Lung (tissue), 12 donors: ENCODE results near the gene HOXB8. TPM values are rescaled to one million over a fixed set of nuclear protein-coding genes. Genes with fewer than 3 reads are reported as not detected.

Experiments
- ATAC-seq: fragments of 200-7000 bp; cut with Tn5 transposase; one replicate; pipeline ENCODE4 v1.9.1; 2020; ENCODE audit warnings: moderate number of reproducible peaks; ENCODE audit not compliant: insufficient read depth, low FRiP score
- DNase-seq, 3 donors: peaks; one replicate each; pipeline ENCODE4 v3.0.0-alpha.2; 2013 to 2017
- H3K27ac ChIP-seq, 2 donors: one replicate each; pipeline ENCODE4 v1.5.1; 2013; ENCODE audit warnings: mild to moderate bottlenecking in 2 of 2, moderate library complexity in 2 of 2, control low read depth in 1 of 2, inconsistent platforms in 1 of 2, low read depth in 1 of 2, low read length in 1 of 2
- H3K27me3 ChIP-seq, 3 donors: one replicate each; pipeline ENCODE4 v1.5.1; 2013; ENCODE audit warnings: low read length in 2 of 3; ENCODE audit not compliant: control insufficient read depth in 3 of 3, insufficient read depth in 3 of 3
- H3K36me3 ChIP-seq, 4 donors: one replicate each; pipeline ENCODE4 v1.5.1; 2013; ENCODE audit warnings: low read length in 4 of 4, mild to moderate bottlenecking in 1 of 4, moderate library complexity in 1 of 4; ENCODE audit not compliant: control insufficient read depth in 4 of 4, insufficient read depth in 4 of 4
- H3K4me1 ChIP-seq, 5 donors: one replicate each; pipeline ENCODE4 v1.5.1; 2013; ENCODE audit warnings: low read length in 5 of 5, mild to moderate bottlenecking in 2 of 5, moderate library complexity in 1 of 5; ENCODE audit not compliant: control insufficient read depth in 5 of 5, insufficient read depth in 5 of 5
- H3K4me3 ChIP-seq: one replicate; pipeline ENCODE4 v1.5.1; 2013; ENCODE audit warnings: mild to moderate bottlenecking, control low read depth, moderate library complexity
- H3K9ac ChIP-seq, 2 donors: one replicate each; pipeline ENCODE4 v1.5.1; 2013; ENCODE audit warnings: low read length in 2 of 2, control low read depth in 1 of 2; ENCODE audit not compliant: insufficient read depth in 1 of 2
- H3K9me3 ChIP-seq, 4 donors: one replicate each; pipeline ENCODE4 v1.5.1; 2013; ENCODE audit warnings: low read length in 3 of 4, mild to moderate bottlenecking in 1 of 4, moderate library complexity in 1 of 4; ENCODE audit not compliant: control insufficient read depth in 4 of 4, insufficient read depth in 3 of 4
- CTCF ChIP-seq: IDR thresholded peaks from 2 replicates; pipeline ENCODE4 v1.5.1; 2012; ENCODE audit warnings: mild to moderate bottlenecking; ENCODE audit errors: control extremely low read depth, extremely low read depth
- WGBS, 2 donors: extraction: QIAGEN DNeasy Blood & Tissue Kit; methylation state at CpG; one replicate each; pipeline ENCODE4 v1.1.7; 2013; 5-methylcytosine and 5-hydroxymethylcytosine counted together
- polyA plus RNA-seq, 2 donors: library from polyadenylated mRNA; stranded (reverse); fragments of 200-250 nt; gene quantifications; one replicate each; pipeline ENCODE4 v1.2.1, GENCODE V29; 2013
- total RNA-seq, 2 donors: library from RNA; depleted of rRNA in 1 of 2; stranded (reverse); fragments of >200 nt in 1 of 2; gene quantifications; one replicate each; pipeline ENCODE4 v1.2.1, GENCODE V29; 2014 to 2021
- donor health status: control.
- donor health status: control.
- donor health status: Bipolar disorder and iron deficiency.
- donor health status: healthy.
- donor health status: DM: yes; HTN: yes; CAD: no.

HOXB8 gene
- total and polyA plus RNA-seq, 4 donors = 0.08 to 0.31 (median 0.10) TPM; not detected in 1

GRCh38 chr17:48639982-48640857 is 25.1 kb upstream of the HOXB8 start:
- Histone ChIP-seq H3K4me3 (no peak overlapping the region), H3K36me3 (no peaks in the 10 kb centered on the region), H3K9ac (no peak overlapping the region), H3K4me1 (no peaks in the 10 kb centered on the region), H3K27me3 (peaks cover 25 to 98% (median 96%) of the 10 kb centered on the region in 3 donors), H3K27ac (no peak overlapping the region), H3K9me3 (peaks cover 0 to 3% (median 0%) of the 10 kb centered on the region in 4 donors)
- 58 to 75% methylated on average over 6 of the region's 6 CpGs for WGBS, 2 donors
- no peak for ATAC-seq
- TF ChIP-seq CTCF = no peak
- no peak for DNase-seq

- Histone ChIP-seq H3K4me3 (no peak overlapping the region), H3K27ac (no peak overlapping the region), H3K9ac (no peak overlapping the region), H3K27me3 (peaks cover 26 to 97% (median 96%) of the 10 kb centered on the region in 3 donors), H3K9me3 (peaks cover 0 to 3% (median 0%) of the 10 kb centered on the region in 4 donors), H3K4me1 (no peaks in the 10 kb centered on the region), H3K36me3 (no peaks in the 10 kb centered on the region)
- WGBS, 2 donors = 28 to 54% methylated on average over 5 of the region's 5 CpGs
- TF ChIP-seq CTCF = no peak
- no peak for DNase-seq
- no peak for ATAC-seq
Observed at GRCh38 chr17:48639136-48639535, 24.0 kb upstream of the HOXB8 start.

- no peak overlapping the region for H3K27ac ChIP-seq
- peaks cover 0 to 7% (median 0%) of the 10 kb centered on the region in 4 donors for H3K9me3 ChIP-seq
- no peaks in the 10 kb centered on the region for H3K4me1 ChIP-seq
- H3K27me3 ChIP-seq = peaks cover 30 to 95% (median 95%) of the 10 kb centered on the region in 3 donors
- DNase-seq = no peak
- no peak for ATAC-seq
- no peak overlapping the region for H3K9ac ChIP-seq
- H3K4me3 ChIP-seq = no peak overlapping the region
- 38 to 63% methylated on average over 18 of the region's 18 CpGs for WGBS, 2 donors
- TF ChIP-seq CTCF = no peak
- no peaks in the 10 kb centered on the region for H3K36me3 ChIP-seq
Observed at GRCh38 chr17:48637323-48638260, 22.5 kb upstream of the HOXB8 start.
